ENCODE data around the gene GABRG3.

Gene GABRG3

DNA sequence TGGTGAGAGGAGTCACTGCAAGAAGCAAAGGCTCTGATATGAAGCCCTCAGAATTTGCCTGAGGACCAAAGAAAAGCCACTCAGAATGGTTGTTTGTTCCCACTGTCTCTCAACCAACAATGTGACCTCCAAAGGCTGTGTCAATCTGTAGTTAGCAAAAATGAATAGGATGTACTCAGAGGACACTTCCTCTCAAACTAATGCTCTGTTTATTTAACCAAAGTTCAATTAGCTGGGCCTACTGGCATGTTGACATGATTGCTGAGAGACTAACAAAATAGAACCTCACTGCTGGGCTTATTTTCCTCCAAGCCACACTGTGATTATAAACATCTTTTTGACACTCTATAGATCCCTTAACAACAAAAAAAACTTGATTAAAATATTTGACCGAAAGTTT, 605.6 kb downstream of the GABRG3 start:
- DNase-seq (ENCODE audit: low read depth), result no peak

DNA sequence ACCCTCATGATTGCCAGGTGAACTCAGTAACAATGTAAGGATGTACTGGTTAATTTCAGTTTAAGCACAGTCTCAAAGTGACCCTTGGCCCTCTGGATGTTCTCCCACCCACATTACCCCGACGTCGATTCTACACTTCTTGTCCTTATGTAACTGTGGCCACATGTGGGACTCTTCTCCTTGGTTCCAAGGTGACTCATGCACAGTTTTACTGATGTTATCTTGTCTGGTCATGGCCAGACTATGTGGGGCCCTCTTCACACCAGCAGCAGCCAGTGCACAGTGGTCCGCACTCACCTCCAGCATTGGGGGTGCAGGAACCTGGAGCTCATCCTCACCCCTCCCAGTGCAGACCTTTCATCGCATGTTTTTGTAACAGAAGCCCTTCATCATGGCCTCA, 608.8 kb downstream of the GABRG3 start:
- no peak for DNase-seq (ENCODE audit: low read depth)

DNA sequence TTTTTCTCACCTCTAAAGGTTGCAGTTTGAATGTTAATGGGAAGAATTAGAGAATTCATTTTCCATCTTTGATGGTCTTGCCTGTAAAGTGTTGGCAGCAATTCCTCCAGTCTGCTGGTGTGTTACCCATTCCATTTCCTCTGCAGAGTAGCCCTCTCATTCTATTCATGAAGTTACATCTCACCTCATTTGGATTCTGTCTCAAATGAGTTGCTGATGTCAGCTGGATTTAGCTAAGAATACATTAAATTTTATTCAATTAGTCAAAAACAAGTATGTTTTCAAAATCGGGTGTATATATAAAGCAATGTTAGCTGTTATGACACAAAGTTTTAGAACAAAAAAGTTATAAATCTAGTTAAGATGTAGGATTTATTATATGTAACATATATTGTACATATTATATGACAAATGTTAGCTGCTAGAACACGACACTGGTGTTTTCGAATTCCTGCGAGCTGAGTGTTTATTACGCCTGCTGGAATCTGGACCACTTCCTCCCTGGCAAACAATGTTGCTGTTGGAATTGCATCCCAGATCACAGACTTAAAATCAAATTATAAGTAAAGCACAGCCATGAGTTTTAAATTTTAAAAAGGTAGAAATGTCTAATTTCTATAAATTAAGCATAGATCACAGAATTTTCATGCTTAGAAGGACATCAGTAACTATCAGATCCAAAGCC, 611.9 kb downstream of the GABRG3 start:
- DNase-seq (ENCODE audit: low read depth), result no peak

DNA sequence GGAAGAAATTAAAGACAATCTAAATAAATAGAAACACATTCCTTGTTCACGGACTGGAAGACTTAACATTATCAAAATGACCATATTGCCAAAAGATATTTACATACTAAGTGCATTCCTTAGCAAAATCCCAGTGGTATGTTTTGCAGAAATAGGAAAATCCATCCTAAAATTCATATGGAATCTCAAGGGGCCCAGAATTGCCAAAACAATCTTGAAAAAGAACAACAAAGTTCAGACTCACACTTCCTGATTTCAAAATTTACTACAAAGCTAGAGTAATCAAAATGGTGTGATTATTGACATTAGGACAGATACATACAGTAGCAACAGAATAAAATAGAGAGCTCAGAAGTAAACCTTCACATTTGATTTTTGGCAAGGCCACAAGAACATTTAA, 612.7 kb downstream of the GABRG3 start:
- no peak for DNase-seq (ENCODE audit: low read depth)

DNA sequence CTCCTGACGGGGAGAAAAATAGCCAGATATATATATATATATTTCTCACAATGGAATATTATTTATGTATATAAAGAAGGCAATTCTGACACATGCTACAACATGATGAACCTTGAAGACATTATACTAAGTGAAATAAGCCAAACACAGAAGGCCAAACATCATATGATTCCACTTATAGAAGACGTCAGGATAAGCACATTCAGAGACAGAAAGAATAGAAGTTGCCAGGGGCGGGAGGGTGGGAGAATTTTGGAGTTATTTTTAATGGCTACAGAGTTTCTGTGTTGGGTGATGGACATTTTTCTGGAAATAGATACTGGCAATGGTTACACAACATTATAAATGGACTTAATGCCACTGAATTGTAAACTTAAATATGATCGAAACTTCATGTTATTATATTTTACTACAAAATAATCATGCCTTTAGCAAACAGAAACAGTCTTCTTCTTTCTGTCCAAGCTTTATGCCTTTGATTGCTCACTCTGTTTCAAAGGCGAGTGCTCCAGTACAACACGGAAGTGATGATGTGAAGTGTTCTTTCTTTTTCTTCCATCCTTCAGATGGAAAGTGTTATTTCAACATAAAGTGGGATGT, 614.2 kb downstream of the GABRG3 start:
- DNase-seq (ENCODE audit: low read depth), result no peak

DNA sequence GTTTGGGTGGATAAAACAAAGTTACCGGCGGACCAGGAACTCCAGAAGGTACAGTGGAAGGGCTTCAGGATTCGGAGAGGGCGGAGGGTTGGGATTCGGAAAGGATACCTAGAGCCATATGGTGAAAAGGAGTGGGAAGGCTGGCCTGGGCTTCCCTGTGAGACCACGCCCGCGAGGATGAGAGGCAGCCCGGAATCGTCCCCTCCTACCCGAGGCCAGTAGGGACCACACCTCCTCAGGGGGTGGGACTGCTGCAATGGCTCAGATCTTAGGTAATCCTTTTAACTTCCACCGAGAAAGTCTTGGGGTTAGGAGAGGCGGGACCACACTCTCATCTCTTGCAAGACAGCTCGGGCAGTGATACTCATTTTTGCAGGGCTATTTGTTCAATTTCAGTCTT, 616.8 kb downstream of the GABRG3 start:
- DNase-seq (ENCODE audit: low read depth), result no peak

DNA sequence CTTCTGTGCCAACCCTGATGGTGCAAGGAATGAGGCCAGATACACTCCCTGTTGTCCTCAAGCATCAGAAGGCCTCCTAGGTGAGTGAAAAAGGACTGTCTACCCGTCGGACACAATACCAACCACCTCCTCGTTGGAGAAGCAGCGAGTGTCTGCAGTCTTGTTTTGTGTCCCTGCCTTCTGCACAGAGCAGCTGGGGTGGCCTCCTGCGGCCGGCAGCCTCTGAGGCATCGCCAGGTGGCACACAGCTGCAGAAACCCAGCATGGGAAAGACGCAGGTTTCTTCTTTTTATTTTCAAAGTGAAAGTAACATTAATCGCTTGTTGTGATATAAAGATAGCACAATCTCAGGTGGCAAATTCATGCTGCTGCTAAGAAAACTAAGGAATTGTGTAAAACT, 618.3 kb downstream of the GABRG3 start:
- DNase-seq (ENCODE audit: low read depth), result no peak

DNA sequence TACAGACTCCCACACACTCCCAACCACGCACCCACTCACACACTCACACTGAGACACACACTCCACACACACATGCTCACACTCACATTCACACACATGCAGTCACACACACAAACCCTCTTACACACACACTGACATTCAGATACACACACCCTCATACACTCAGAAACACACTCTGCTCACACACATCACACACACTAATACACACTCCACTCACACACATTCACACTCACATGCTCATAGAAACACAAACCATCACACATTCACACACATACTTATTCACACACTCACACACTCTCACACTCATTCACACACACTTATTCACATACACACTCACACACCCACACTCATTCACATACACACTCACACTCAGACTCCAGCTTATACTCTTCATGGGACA, 618.8 kb downstream of the GABRG3 start:
- DNase-seq (ENCODE audit: low read depth), result no peak

Measured in fibroblast of the conjunctiva (primary cell).